Calu3 (cell line): ENCODE measurements around the gene ADGRG7. TPM values are rescaled to one million over a fixed set of nuclear protein-coding genes. Genes with fewer than 3 reads are reported as not detected.

Experiments
- BruUV-seq: library from RNA; stranded (reverse); fragments of 400-500 nt; replicated peaks from 2 replicates; lab custom pipeline; 2021; lab: Mats Ljungman, UMichigan
- CTCF ChIA-PET: fragments of 300-600 bp; sonication (Branson Sonifier 250); formaldehyde crosslinking; loops from one replicate; lab custom pipeline; 2022; ENCODE audit warnings: antibody characterized with exemption; lab: Charles Lee
- DNase-seq: peaks from one replicate; pipeline ENCODE4 v3.0.0; 2022
- H3K27ac Mint-ChIP-seq: one replicate; pipeline ENCODE4 v1.8.0; 2022; ENCODE audit warnings: mixed read lengths; ENCODE audit not compliant: unreplicated experiment
- H3K27me3 Mint-ChIP-seq: one replicate; pipeline ENCODE4 v1.8.0; 2022; ENCODE audit warnings: mixed read lengths; ENCODE audit not compliant: unreplicated experiment
- H3K36me3 Mint-ChIP-seq: one replicate; pipeline ENCODE4 v1.8.0; 2022; ENCODE audit warnings: mild to moderate bottlenecking, moderate library complexity, mixed read lengths; ENCODE audit not compliant: insufficient read depth, unreplicated experiment
- H3K4me1 Mint-ChIP-seq: one replicate; pipeline ENCODE4 v1.8.0; 2022; ENCODE audit warnings: mild to moderate bottlenecking, low read depth, mixed read lengths; ENCODE audit not compliant: unreplicated experiment
- H3K4me3 Mint-ChIP-seq: one replicate; pipeline ENCODE4 v1.8.0; 2022; ENCODE audit warnings: mild to moderate bottlenecking, low read depth, moderate library complexity, mixed read lengths; ENCODE audit not compliant: unreplicated experiment
- H3K9me3 Mint-ChIP-seq: one replicate; pipeline ENCODE4 v1.8.0; 2022; ENCODE audit warnings: low read depth, mixed read lengths; ENCODE audit not compliant: unreplicated experiment
- CTCF ChIP-seq: fragments of 200-600 bp; IDR thresholded peaks from one replicate; pipeline ENCODE4 v1.8.0; 2022; ENCODE audit warnings: antibody characterized with exemption; ENCODE audit not compliant: unreplicated experiment
- intact Hi-C: fragments of 100-400 bp; cut with micrococcal nuclease; formaldehyde crosslinking; loops from one replicate; pipeline ENCODE4 v1.10.0; 2022; ENCODE audit not compliant: unreplicated experiment
- total RNA-seq: library from RNA; stranded (reverse); gene quantifications from 2 replicates; pipeline ENCODE4 v1.2.3, GENCODE V29; 2022

The ADGRG7 gene
- total RNA-seq, 1 experiment from 2014 or later, result 1.2 TPM

DNA sequence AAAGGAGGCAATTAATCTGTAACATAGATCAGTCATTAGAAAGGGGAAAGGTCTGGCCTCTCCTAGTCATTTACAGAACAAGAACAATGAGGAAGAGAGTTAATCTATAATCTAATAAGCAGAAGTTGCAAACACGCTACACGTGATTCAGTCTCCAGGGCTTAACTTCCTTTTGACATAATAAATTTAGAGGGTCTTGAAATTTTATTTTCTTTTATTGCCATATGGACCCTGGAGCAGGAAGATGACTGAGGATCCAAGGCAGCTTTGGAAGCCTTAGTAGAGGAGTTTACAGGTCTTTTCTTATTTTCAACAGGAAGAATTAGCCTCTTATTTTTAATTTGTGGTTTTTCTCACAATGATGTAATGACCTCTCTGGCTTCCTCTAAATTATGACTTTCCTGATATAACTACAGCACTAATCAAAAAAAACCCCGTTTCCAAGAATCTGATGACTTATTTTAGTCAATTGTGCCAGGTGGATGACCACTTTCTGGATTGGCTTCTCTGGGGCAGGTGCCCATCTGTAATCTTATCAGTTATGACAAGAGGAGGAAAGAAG is 32.2 kb downstream of the ADGRG7 start:
- no peaks in the 10 kb centered on the region for H3K27me3 Mint-ChIP-seq
- no peak for TF ChIP-seq CTCF
- H3K9me3 Mint-ChIP-seq, result no peaks in the 10 kb centered on the region

DNA sequence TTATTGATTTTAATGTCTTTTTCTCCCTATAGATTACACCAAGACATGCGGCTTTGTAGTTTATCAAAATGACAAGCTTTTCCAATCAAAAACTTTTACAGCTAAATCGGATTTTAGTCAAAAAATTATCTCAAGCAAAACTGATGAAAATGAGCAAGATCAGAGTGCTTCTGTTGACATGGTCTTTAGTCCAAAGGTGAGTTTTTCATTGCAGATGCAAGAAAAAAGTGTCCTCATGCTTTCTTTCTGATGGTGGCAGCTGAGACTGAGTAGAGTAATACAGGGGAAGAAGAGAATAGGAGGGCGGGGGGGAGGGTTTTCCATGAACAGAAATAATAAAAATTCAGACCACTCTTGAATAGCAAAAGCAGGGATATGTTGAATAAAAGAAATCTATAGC is 36.5 kb downstream of the ADGRG7 start:
- no peaks in the 10 kb centered on the region for H3K27me3 Mint-ChIP-seq
- no peak overlapping the region for H3K27ac Mint-ChIP-seq
- CTCF ChIA-PET, result no interaction called here
- BruUV-seq, result no TSS peak
- H3K9me3 Mint-ChIP-seq, result no peaks in the 10 kb centered on the region
- H3K4me3 Mint-ChIP-seq, result no peak overlapping the region
- peaks cover 6% of the 10 kb centered on the region for H3K36me3 Mint-ChIP-seq
- no peak for TF ChIP-seq CTCF
- DNase-seq, result no peak
- intact Hi-C loops, result no loop called here
- H3K4me1 Mint-ChIP-seq, result peaks cover 19% of the 10 kb centered on the region

More for the DNA sequence above, 32.2 kb downstream of the ADGRG7 start:
- H3K4me1 Mint-ChIP-seq, result peaks cover 40% of the 10 kb centered on the region
- no peak for DNase-seq
- peak overlapping the region; percentile 76 for H3K27ac Mint-ChIP-seq
- intact Hi-C loops, result no loop called here
- CTCF ChIA-PET, result interaction anchor here (0.5 to 1.1 kb wide), 4 partner anchors 38 to 179 kb away, joined by 3 to 4 read pairs (median 3); no protein-coding TSS in a partner anchor
- H3K36me3 Mint-ChIP-seq, result peaks cover 9% of the 10 kb centered on the region
- H3K4me3 Mint-ChIP-seq, result peak overlapping the region; percentile 45
- BruUV-seq, result no TSS peak

DNA sequence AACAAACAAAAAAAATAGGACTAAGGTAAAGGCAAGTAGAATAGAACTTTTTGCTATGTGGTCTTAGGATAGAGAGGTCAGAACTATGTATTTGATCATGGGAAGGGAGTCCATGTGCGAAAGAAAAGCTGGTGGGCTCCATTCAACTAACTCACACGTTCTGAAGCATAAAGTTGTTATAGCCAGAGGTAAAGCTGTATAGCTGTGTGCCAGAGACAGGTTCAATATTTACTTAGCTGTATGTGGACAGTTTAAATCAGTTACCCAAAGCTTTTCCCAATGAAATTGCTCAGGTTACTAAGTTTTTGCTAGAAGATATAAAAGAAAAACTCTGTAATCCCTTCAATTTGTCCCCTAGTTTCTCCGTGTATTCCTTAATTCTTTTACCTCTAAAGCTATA is 37.8 kb downstream of the ADGRG7 start:
- no peak for DNase-seq
- H3K4me3 Mint-ChIP-seq, result no peak overlapping the region
- no peaks in the 10 kb centered on the region for H3K9me3 Mint-ChIP-seq
- CTCF ChIA-PET, result no interaction called here
- peaks cover 16% of the 10 kb centered on the region for H3K4me1 Mint-ChIP-seq
- H3K36me3 Mint-ChIP-seq, result no peaks in the 10 kb centered on the region
- no peaks in the 10 kb centered on the region for H3K27me3 Mint-ChIP-seq
- TF ChIP-seq CTCF, result no peak
- no peak overlapping the region for H3K27ac Mint-ChIP-seq
- BruUV-seq, result no TSS peak
- intact Hi-C loops, result no loop called here

- H3K27me3 Mint-ChIP-seq, result no peaks in the 10 kb centered on the region
- no peak for DNase-seq
- intact Hi-C loops, result no loop called here
- CTCF ChIA-PET, result no interaction called here
- H3K4me3 Mint-ChIP-seq, result no peak overlapping the region
- no TSS peak for BruUV-seq
- peaks cover 16% of the 10 kb centered on the region for H3K4me1 Mint-ChIP-seq
- TF ChIP-seq CTCF, result no peak
- no peaks in the 10 kb centered on the region for H3K36me3 Mint-ChIP-seq
- H3K27ac Mint-ChIP-seq, result no peak overlapping the region
- H3K9me3 Mint-ChIP-seq, result no peaks in the 10 kb centered on the region
These were observed 38.3 kb downstream of the ADGRG7 start for GRCh38 chr3:100647657-100648056.
